Testis (tissue), 5 donors: ENCODE results near the gene IFNA6. TPM values are rescaled to one million over a fixed set of nuclear protein-coding genes. Genes with fewer than 3 reads are reported as not detected.
A peak's percentile ranks its signal among the peaks of the same experiment; 100 is the strongest.

ENCODE experiments used
- DNase-seq: peaks from one replicate; pipeline ENCODE4 v3.0.0-alpha.2; 2019
- H3K27ac ChIP-seq, 2 donors: fragments of 200-600 bp; sonication (generic); one replicate each; pipeline ENCODE4 v1.5.1; 2019
- H3K27me3 ChIP-seq: fragments of 200-600 bp; sonication (generic); one replicate; pipeline ENCODE4 v1.5.1; 2019
- H3K36me3 ChIP-seq: fragments of 200-600 bp; sonication (generic); one replicate; pipeline ENCODE4 v1.5.1; 2017; ENCODE audit warnings: low read depth; ENCODE audit errors: missing control alignments
- H3K4me1 ChIP-seq: fragments of 200-600 bp; sonication (generic); one replicate; pipeline ENCODE4 v1.5.1; 2019
- H3K4me3 ChIP-seq, 2 donors: fragments of 200-600 bp; sonication (generic); one replicate each; pipeline ENCODE4 v1.5.1; 2017 to 2019
- H3K9me3 ChIP-seq: fragments of 200-600 bp; sonication (generic); one replicate; pipeline ENCODE4 v1.5.1; 2017
- POLR2A ChIP-seq: fragments of 450-650 bp; IDR thresholded peaks from one replicate; pipeline ENCODE4 v1.6.1; 2017; ENCODE audit warnings: antibody characterized with exemption, mild to moderate bottlenecking, moderate library complexity
- WGBS, 2 donors: methylation state at CpG; one replicate each; pipeline ENCODE4 v1.1.5; 2018; 5-methylcytosine and 5-hydroxymethylcytosine counted together
- intact Hi-C: fragments of 100-400 bp; cut with DNase I; formaldehyde crosslinking; loops from one replicate; pipeline ENCODE4 v1.15.1; 2023; ENCODE audit warnings: low total_unique reads
- long read RNA-seq, 2 donors: transcript quantifications; one replicate each; lab custom pipeline, GENCODE V29; 2026
- polyA plus RNA-seq: library from polyadenylated mRNA; stranded (reverse); fragments of 350-450 nt; fragmentation: Illumina TruSeq; extraction: RNeasy Lipid Tissue Mini Kit (QIAGEN cat#74804); gene quantifications from one replicate; pipeline ENCODE4 v1.2.3, GENCODE V29; 2014; ENCODE audit warnings: low read depth, low replicate concordance; ENCODE audit not compliant: insufficient read depth
- total RNA-seq, 2 donors: library from RNA; depleted of rRNA; stranded (reverse); fragments of >200 nt; gene quantifications; one replicate each; pipeline ENCODE4 v1.2.3, GENCODE V29; 2016
- TF ChIP-seq, protein P1 (sequence below), 3 experiments: fragments of 450-650 bp in 2 of 3; fragments of 200-600 bp in 1 of 3; sonication (generic) in 1 of 3; IDR thresholded peaks; one replicate each; pipeline ENCODE4 v1.5.1; 2016 to 2019; ENCODE audit warnings: antibody characterized with exemption in 3 of 3, mild to moderate bottlenecking in 2 of 3, moderate library complexity in 1 of 3

Gene IFNA6
- total RNA-seq (under 1 TPM in 1 of 2 donors, not detected in 1; 0.39 TPM), polyA plus RNA-seq (not detected)
- long read RNA-seq, donor 1, partial matches to known transcripts, result 0 of 1 reads
- long read RNA-seq, donor 1, other reads (novel, unspliced or antisense), result 0 of 1 reads
- long read RNA-seq, donor 2, result 0 reads

DNA sequence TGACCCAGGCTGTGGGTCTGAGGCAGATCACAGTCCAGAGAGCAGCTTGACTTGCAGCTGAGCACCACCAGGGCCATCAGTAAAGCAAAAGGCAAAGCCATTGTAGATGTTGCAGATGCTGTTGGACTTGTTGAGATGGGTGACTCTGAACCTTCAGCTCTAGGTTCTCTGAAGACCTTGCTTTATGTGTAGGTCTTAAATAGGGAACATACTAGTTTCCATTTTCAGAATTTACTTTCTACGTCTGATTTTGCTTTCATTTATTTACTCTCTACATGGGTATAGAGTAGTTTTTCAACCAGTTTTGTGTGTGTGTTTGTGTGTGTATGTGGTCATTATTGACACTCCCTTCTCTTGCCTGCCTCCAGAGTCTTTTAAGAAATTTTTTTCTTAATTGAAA lies at the start of gene IFNA6:
TSS of gene IFNA6 (minus strand) at position 101 of the 400 bp plus-strand sequence. CDS start at position 101, 0 bp downstream.
- Histone ChIP-seq H3K4me3 (no peak within 1 kb of the TSS), H3K27ac (no peak within 1 kb of the TSS), H3K4me1 (no peaks in the 10 kb centered on the region), H3K36me3 (no peaks in the 10 kb centered on the region), H3K27me3 (no peaks in the 10 kb centered on the region), H3K9me3 (no peaks in the 10 kb centered on the region)
- intact Hi-C loops, result no loop called here
- WGBS, 2 donors, result 95 to 96% methylated on average over 1 of the region's 1 CpG
- TF ChIP-seq POLR2A, result no peak
- TF ChIP-seq, protein P1, sequence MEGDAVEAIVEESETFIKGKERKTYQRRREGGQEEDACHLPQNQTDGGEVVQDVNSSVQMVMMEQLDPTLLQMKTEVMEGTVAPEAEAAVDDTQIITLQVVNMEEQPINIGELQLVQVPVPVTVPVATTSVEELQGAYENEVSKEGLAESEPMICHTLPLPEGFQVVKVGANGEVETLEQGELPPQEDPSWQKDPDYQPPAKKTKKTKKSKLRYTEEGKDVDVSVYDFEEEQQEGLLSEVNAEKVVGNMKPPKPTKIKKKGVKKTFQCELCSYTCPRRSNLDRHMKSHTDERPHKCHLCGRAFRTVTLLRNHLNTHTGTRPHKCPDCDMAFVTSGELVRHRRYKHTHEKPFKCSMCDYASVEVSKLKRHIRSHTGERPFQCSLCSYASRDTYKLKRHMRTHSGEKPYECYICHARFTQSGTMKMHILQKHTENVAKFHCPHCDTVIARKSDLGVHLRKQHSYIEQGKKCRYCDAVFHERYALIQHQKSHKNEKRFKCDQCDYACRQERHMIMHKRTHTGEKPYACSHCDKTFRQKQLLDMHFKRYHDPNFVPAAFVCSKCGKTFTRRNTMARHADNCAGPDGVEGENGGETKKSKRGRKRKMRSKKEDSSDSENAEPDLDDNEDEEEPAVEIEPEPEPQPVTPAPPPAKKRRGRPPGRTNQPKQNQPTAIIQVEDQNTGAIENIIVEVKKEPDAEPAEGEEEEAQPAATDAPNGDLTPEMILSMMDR (IDR thresholded peaks at IDR 0.05), result no peak
- no peak for DNase-seq

DNA sequence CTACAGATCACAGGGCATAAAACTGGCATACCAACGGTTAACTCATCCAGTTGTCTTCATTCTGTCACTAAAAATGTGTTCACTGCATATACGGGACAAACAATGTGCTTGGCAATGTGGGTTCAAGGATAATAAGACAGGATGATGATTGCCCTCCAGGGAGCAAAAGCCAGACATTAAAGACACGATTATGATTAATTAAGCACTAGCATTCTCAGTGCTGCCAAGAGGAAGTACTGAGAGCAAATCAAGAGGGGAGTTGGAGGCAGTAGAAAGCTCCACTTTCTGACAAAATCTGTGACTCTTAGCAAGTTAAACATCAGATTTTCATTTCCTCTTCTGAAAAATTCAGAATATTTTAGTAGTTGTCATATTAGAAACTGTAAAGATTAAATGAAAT lies 49.3 kb upstream of the IFNA6 start:
- TF ChIP-seq, protein P1 (IDR thresholded peaks at IDR 0.05), result no peak
- no peak for TF ChIP-seq POLR2A
- DNase-seq, result no peak
- Histone ChIP-seq H3K27ac (no peak overlapping the region), H3K27me3 (no peaks in the 10 kb centered on the region), H3K9me3 (no peaks in the 10 kb centered on the region), H3K36me3 (no peaks in the 10 kb centered on the region), H3K4me1 (no peaks in the 10 kb centered on the region), H3K4me3 (no peak overlapping the region)
- intact Hi-C loops, result no loop called here
- WGBS, 2 donors, result 46 to 48% methylated on average over 3 of the region's 3 CpGs

DNA sequence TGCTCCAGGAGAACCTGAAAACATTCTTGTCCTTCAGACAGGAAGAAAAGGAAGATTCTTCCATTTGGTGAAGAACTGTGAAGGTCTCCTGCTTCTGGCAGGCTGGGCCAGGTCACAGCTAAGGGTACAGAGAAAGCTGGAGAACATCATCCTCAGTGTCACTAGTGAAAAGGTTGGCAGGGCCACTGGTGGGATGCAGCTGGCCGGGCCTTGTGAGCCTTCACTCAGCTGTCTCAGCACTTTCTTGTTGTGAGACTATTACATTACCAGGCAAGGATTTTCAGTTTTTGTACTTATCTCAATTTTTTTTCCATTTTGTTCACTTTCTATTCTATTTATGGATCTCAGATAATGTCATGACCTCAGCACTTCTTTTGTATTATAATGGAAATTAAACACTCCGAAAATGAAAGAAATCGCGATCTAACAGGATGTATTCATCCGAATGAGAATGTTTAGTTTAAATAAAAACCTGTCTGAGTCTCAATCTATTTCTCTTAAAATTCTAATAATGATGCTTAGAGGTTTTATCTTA lies 48.3 kb upstream of the IFNA6 start:
- intact Hi-C loops, result no loop called here

DNA sequence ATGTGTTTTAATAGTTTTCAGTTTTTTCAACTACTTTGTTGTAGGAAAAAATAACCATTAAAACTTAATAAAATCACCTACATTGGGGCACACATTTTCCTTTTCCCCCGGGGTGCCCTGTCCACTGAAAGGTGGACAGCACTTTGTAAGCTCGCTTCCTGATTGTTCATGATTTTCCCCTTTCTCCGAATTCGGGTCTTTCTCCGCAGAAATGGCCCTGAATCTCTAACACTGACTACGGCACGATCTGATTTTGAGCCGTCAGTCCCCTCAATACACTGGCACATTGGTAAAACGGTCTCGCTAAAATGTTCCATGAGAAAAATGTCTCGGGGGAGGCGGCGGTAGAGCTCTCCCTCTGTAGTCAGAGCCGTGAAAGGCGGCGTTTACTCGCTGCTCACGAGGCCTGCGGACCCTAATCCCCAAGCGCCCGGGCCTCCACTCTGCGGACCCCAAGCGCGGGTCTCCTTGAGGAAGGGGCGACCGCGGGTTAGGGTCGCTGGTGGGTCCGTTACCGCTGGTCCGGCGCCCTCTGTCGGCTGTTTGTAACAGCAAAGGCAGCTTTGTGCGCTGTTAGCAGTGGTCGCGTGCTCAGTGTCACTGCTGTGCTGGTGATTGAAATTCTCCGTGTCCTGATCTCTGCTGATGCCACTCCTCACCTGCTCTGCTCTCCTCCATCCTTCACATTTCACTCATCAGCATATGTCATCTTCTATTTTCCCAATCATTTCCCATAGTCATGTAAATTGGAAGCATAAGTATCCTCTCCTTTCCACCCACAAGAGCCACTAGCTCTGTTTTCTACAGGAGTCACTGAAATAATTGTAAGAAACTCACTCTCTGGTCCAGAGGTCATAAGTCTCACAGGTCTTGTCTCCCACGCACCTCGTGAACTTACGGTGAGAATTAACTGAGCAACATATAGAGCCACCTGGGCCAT lies 45.4 kb upstream of the IFNA6 start:
- 4 to 10% methylated on average over 20 to 40 of the region's 40 CpGs for WGBS, 2 donors
- no peaks in the 10 kb centered on the region for H3K4me1 ChIP-seq
- DNase-seq, result peak; percentile 88
- intact Hi-C loops, result no loop called here
- TF ChIP-seq POLR2A, result no peak
- TF ChIP-seq, protein P1 (IDR thresholded peaks at IDR 0.05), result peak; percentile 42 to 74 (median 58)
- no peaks in the 10 kb centered on the region for H3K9me3 ChIP-seq
- H3K27me3 ChIP-seq, result no peaks in the 10 kb centered on the region
- peak overlapping the region; percentile 66 to 71 for H3K27ac ChIP-seq
- H3K36me3 ChIP-seq, result no peaks in the 10 kb centered on the region
- peak overlapping the region; percentile 62 to 71 for H3K4me3 ChIP-seq

More for the DNA sequence above, 48.3 kb upstream of the IFNA6 start:
- no peak for DNase-seq
- Histone ChIP-seq H3K9me3 (no peaks in the 10 kb centered on the region), H3K36me3 (no peaks in the 10 kb centered on the region), H3K27ac (no peak overlapping the region), H3K4me3 (no peak overlapping the region), H3K27me3 (no peaks in the 10 kb centered on the region), H3K4me1 (no peaks in the 10 kb centered on the region)
- WGBS, 2 donors, result 83 to 87% methylated on average over 5 of the region's 5 CpGs
- TF ChIP-seq, protein P1 (IDR thresholded peaks at IDR 0.05), result no peak
